GM12865 (cell line): Measurements from ENCODE around the gene TOR1AIP2.
"Not testable (repeated sequence)": the region's sequence is repeated elsewhere in the genome, so short reads cannot be mapped to it uniquely, and the experiment has no call there.

Source experiments
- DNase-seq: peaks from one replicate; pipeline ENCODE4 v3.0.0; 2010; ENCODE audit warnings: low read depth
- H3K4me3 ChIP-seq: 2 replicates; pipeline ENCODE4 v1.5.1; 2011; ENCODE audit warnings: mild to moderate bottlenecking, low read depth, low read length, control low read depth
- TF ChIP-seq, protein P1 (sequence below): IDR thresholded peaks from 2 replicates; pipeline ENCODE4 v1.5.1; 2011; ENCODE audit warnings: low read length, control low read depth, low read depth, inconsistent platforms; ENCODE audit not compliant: insufficient read depth; ENCODE audit errors: missing control alignments

The TOR1AIP2 gene

DNA sequence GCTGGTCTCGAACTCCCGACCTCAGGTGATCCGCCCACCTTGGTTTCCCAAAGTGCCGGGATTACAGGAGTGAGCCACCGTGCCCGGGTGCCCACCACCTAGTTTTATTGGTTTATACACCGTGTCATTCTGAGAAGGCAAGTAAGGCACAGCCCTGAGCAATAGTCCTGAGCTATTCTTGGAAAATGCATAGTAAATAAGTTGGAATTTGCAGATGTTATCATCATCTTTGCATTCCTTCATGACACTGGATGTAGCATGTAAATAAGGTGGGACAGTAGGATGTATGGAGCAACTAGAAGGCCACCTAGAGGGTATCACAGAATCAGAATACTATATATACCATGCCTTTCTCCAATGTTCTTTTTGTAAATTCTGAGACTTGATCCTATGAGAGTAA is 11.0 kb downstream of the TOR1AIP2 start:
- no peak for DNase-seq
- TF ChIP-seq, protein P1, sequence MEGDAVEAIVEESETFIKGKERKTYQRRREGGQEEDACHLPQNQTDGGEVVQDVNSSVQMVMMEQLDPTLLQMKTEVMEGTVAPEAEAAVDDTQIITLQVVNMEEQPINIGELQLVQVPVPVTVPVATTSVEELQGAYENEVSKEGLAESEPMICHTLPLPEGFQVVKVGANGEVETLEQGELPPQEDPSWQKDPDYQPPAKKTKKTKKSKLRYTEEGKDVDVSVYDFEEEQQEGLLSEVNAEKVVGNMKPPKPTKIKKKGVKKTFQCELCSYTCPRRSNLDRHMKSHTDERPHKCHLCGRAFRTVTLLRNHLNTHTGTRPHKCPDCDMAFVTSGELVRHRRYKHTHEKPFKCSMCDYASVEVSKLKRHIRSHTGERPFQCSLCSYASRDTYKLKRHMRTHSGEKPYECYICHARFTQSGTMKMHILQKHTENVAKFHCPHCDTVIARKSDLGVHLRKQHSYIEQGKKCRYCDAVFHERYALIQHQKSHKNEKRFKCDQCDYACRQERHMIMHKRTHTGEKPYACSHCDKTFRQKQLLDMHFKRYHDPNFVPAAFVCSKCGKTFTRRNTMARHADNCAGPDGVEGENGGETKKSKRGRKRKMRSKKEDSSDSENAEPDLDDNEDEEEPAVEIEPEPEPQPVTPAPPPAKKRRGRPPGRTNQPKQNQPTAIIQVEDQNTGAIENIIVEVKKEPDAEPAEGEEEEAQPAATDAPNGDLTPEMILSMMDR, result no peak
- no peak overlapping the region for H3K4me3 ChIP-seq

- no peak for DNase-seq
- TF ChIP-seq, protein P1, result no peak
- H3K4me3 ChIP-seq, result no peak overlapping the region
These were observed 12.2 kb downstream of the TOR1AIP2 start for GRCh38 chr1:179865377-179865776.

- TF ChIP-seq, protein P1, result no peak
These were observed 17.0 kb downstream of the TOR1AIP2 start for GRCh38 chr1:179860652-179861051.

GRCh38 chr1:179857009-179857408 is 20.6 kb downstream of the TOR1AIP2 start:
- no peak for DNase-seq

More at GRCh38 chr1:179860652-179861051, 17.0 kb downstream of the TOR1AIP2 start:
- no peak overlapping the region for H3K4me3 ChIP-seq
- no peak for DNase-seq

DNA sequence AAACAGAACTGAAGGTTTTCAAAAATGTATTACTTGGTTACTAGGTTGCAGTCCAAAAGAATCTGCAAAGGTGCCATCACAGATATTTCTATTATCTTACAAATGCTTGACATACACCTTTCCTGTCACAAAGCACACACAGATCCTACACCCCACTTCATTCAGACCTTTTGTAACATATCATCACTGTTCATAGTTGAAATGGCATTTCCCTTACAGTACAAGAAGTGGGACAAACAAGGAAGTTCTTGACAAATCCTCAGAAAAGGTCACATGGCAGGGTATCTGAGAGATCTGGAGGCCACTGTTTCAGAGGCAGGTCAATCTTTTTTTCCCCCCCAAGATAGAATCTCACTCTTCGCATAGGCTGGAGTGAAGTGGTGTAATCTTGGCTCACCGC is 21.3 kb downstream of the TOR1AIP2 start:
- TF ChIP-seq, protein P1, result no peak
- no peak overlapping the region for H3K4me3 ChIP-seq
- DNase-seq, result no peak

More at GRCh38 chr1:179857009-179857408, 20.6 kb downstream of the TOR1AIP2 start:
- TF ChIP-seq, protein P1, result no peak
- H3K4me3 ChIP-seq, result no peak overlapping the region

GRCh38 chr1:179855831-179856230 is 21.8 kb downstream of the TOR1AIP2 start:
- H3K4me3 ChIP-seq, DNase-seq: not testable (repeated sequence)

DNA sequence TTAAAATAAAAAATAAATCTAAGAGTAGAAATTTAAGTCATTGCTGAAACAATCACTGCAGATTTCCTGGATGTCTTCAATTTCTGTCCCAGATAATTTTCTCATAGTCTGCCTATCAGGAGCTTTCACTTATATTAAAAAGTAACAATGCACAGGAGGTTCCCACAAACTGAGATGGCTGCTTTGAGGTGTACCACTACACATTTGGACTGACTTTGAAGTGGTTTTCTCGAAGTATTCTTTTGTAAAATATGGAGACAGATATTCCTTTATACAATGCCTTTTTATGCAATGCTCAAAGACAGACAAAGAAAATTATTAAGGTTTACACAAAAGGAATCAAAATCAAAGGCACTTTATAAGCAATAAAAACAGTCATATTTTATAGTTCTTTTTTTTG is 24.5 kb downstream of the TOR1AIP2 start:
- TF ChIP-seq, protein P1, result no peak
- DNase-seq, result no peak
- H3K4me3 ChIP-seq, result no peak overlapping the region

DNA sequence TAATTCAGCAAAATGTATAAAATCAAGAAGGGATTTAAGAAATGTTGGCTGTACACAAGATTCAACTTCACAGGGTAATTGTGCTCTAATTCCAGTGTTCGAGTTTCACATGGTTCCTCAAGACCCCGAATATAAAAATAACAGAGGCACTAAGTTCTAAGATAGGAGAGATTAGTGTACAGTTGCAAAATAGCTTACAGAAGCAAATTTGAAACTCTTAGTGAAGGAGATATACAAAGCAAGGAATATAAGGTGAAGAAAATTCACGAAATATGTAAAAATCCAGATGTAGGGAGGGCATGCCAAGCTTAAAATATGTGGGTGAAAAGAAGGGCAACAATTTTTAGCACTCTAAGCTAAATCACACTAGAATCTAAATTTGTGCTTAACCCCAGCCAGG is 29.4 kb downstream of the TOR1AIP2 start:
- H3K4me3 ChIP-seq, result no peak overlapping the region
- DNase-seq, result no peak
- TF ChIP-seq, protein P1, result no peak
